Caco-2 (cell line): ENCODE measurements around the gene ZNHIT6. TPM values are rescaled to one million over a fixed set of nuclear protein-coding genes. Genes with fewer than 3 reads are reported as not detected.

Experiments used
- BruUV-seq: library from RNA; stranded (reverse); fragments of 400-500 nt; replicated peaks from 2 replicates; lab custom pipeline; 2021; lab: Mats Ljungman, UMichigan
- CTCF ChIA-PET: fragments of 300-600 bp; sonication (Branson Sonifier 250); formaldehyde crosslinking; loops from one replicate; lab custom pipeline; 2022; ENCODE audit warnings: antibody characterized with exemption; lab: Charles Lee
- POLR2A ChIA-PET: fragments of 300-600 bp; sonication (Branson Sonifier 250); formaldehyde crosslinking; loops from one replicate; lab custom pipeline; 2022; ENCODE audit warnings: antibody characterized with exemption; lab: Charles Lee
- DNase-seq, 2 experiments: peaks; one replicate each; pipeline versions ENCODE4 v3.0.0 to v3.0.0-alpha.2; 2020 to 2022
- H3K27me3 ChIP-seq: replicated peaks from 2 replicates; pipeline ENCODE4 v1.6.0; 2011; ENCODE audit warnings: low read length; ENCODE audit not compliant: control insufficient read depth, insufficient read depth
- H3K36me3 ChIP-seq: 2 replicates; pipeline ENCODE4 v1.5.1; 2011; ENCODE audit warnings: low read length; ENCODE audit not compliant: control insufficient read depth, insufficient read depth
- H3K4me1 ChIP-seq: fragments of 250-450 bp; sonication (Bioruptor Pico); 2 replicates; pipeline ENCODE4 v1.5.1; 2020; ENCODE audit warnings: mild to moderate bottlenecking
- H3K4me3 ChIP-seq: 2 replicates; pipeline ENCODE4 v1.5.1; 2011; ENCODE audit warnings: low read depth, mild to moderate bottlenecking, control low read depth, low read length
- H3K9me3 ChIP-seq: fragments of 250-450 bp; sonication (Bioruptor Pico); 2 replicates; pipeline ENCODE4 v1.5.1; 2020; ENCODE audit warnings: mild to moderate bottlenecking, moderate library complexity
- H3K27ac Mint-ChIP-seq: one replicate; pipeline ENCODE4 v1.8.0; 2022; ENCODE audit warnings: mixed read lengths; ENCODE audit not compliant: unreplicated experiment
- H3K27me3 Mint-ChIP-seq: one replicate; pipeline ENCODE4 v1.8.0; 2022; ENCODE audit warnings: mixed read lengths; ENCODE audit not compliant: insufficient read depth, unreplicated experiment
- H3K36me3 Mint-ChIP-seq: one replicate; pipeline ENCODE4 v1.8.0; 2022; ENCODE audit warnings: mild to moderate bottlenecking, mixed read lengths; ENCODE audit not compliant: insufficient read depth, unreplicated experiment
- H3K4me1 Mint-ChIP-seq: one replicate; pipeline ENCODE4 v1.8.0; 2022; ENCODE audit warnings: low read depth, mixed read lengths; ENCODE audit not compliant: unreplicated experiment
- H3K4me3 Mint-ChIP-seq: one replicate; pipeline ENCODE4 v1.8.0; 2022; ENCODE audit warnings: mild to moderate bottlenecking, moderate library complexity, mixed read lengths; ENCODE audit not compliant: unreplicated experiment
- H3K9me3 Mint-ChIP-seq: one replicate; pipeline ENCODE4 v1.8.0; 2022; ENCODE audit warnings: mixed read lengths; ENCODE audit not compliant: unreplicated experiment
- intact Hi-C: fragments of 100-400 bp; cut with micrococcal nuclease; formaldehyde crosslinking; loops from one replicate; pipeline ENCODE4 v1.10.0; 2022; ENCODE audit not compliant: unreplicated experiment
- total RNA-seq: library from RNA; stranded (reverse); gene quantifications from 2 replicates; pipeline ENCODE4 v1.2.3, GENCODE V29; 2022
- TF ChIP-seq, protein P1 (sequence below), 2 experiments: fragments of 200-600 bp in 1 of 2; IDR thresholded peaks; 1 replicate in 1 of 2; 2 replicates in 1 of 2; pipeline versions ENCODE4 v1.5.1 to v1.8.0; 2011 to 2022; ENCODE audit warnings: antibody characterized with exemption in 1 of 2, control low read depth in 1 of 2, inconsistent platforms in 1 of 2, low read depth in 1 of 2, low read length in 1 of 2, mild to moderate bottlenecking in 1 of 2, moderate library complexity in 1 of 2; ENCODE audit not compliant: insufficient read depth in 1 of 2, severe bottlenecking in 1 of 2, unreplicated experiment in 1 of 2

Gene ZNHIT6
- total RNA-seq, 1 experiment from 2014 or later = 16.1 TPM

GRCh38 chr1:85677656-85678055 lies 30.6 kb downstream of the ZNHIT6 start:
- CTCF ChIA-PET = no interaction called here
- H3K9me3 ChIP-seq = no peaks in the 10 kb centered on the region
- no TSS peak for BruUV-seq
- intact Hi-C loops = no loop called here
- H3K27me3 ChIP-seq = no peaks in the 10 kb centered on the region
- H3K27ac Mint-ChIP-seq = no peak overlapping the region
- H3K36me3 ChIP-seq = no peaks in the 10 kb centered on the region
- no peaks in the 10 kb centered on the region for H3K36me3 Mint-ChIP-seq
- H3K4me1 ChIP-seq = no peaks in the 10 kb centered on the region
- DNase-seq = no peak
- no peaks in the 10 kb centered on the region for H3K4me1 Mint-ChIP-seq
- H3K9me3 Mint-ChIP-seq = no peaks in the 10 kb centered on the region
- H3K4me3 Mint-ChIP-seq = no peak overlapping the region
- no peak overlapping the region for H3K4me3 ChIP-seq
- TF ChIP-seq, protein P1, sequence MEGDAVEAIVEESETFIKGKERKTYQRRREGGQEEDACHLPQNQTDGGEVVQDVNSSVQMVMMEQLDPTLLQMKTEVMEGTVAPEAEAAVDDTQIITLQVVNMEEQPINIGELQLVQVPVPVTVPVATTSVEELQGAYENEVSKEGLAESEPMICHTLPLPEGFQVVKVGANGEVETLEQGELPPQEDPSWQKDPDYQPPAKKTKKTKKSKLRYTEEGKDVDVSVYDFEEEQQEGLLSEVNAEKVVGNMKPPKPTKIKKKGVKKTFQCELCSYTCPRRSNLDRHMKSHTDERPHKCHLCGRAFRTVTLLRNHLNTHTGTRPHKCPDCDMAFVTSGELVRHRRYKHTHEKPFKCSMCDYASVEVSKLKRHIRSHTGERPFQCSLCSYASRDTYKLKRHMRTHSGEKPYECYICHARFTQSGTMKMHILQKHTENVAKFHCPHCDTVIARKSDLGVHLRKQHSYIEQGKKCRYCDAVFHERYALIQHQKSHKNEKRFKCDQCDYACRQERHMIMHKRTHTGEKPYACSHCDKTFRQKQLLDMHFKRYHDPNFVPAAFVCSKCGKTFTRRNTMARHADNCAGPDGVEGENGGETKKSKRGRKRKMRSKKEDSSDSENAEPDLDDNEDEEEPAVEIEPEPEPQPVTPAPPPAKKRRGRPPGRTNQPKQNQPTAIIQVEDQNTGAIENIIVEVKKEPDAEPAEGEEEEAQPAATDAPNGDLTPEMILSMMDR (IDR thresholded peaks at IDR 0.05; ENCODE audit: insufficient read depth in 1 of 2, low read depth in 1 of 2, low read length in 1 of 2, severe bottlenecking in 1 of 2, unreplicated experiment in 1 of 2) = no peak
- POLR2A ChIA-PET = no interaction called here
- no peaks in the 10 kb centered on the region for H3K27me3 Mint-ChIP-seq

DNA sequence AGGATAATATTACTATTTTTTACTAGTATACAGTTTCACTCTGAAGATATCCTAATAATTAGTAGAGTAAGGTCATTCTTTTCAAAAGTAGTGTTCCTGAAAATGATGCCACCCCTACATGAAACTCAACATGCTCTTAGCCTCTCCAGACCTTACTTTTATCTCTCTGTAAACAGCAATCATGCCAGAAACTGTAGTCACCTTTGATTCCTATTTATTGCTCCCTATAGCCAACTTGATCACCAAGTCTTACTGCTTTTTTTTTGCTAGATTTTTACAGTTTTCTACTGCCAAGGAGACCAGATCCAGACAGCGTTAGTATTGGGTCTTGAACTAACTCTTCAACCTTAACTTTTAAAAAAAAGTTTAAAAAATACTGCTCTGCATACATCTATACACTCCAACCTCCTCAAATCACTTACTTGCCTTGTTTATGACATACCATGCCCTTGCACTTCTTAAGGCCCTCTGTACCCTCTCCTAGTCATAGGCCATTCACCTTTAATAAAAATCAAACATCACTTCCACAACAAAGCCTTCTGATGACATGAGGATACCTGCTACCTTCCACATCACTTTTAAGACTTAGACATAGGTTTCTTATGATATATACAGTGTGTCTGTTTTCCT lies 36.1 kb downstream of the ZNHIT6 start:
- Mint-ChIP-seq H3K27me3 (no peaks in the 10 kb centered on the region), H3K4me3 (no peak overlapping the region), H3K9me3 (no peaks in the 10 kb centered on the region), H3K27ac (peak overlapping the region; percentile 34), H3K4me1 (peaks cover 7% of the 10 kb centered on the region), H3K36me3 (peaks cover 8% of the 10 kb centered on the region)
- POLR2A ChIA-PET = no interaction called here
- no peak for DNase-seq
- Histone ChIP-seq H3K36me3 (no peaks in the 10 kb centered on the region), H3K27me3 (no peaks in the 10 kb centered on the region), H3K4me3 (no peak overlapping the region), H3K4me1 (no peaks in the 10 kb centered on the region), H3K9me3 (no peaks in the 10 kb centered on the region)
- TF ChIP-seq, protein P1 (IDR thresholded peaks at IDR 0.05; ENCODE audit: insufficient read depth in 1 of 2, low read depth in 1 of 2, low read length in 1 of 2, severe bottlenecking in 1 of 2, unreplicated experiment in 1 of 2) = no peak
- CTCF ChIA-PET = no interaction called here
- no TSS peak for BruUV-seq
- intact Hi-C loops = no loop called here

GRCh38 chr1:85665932-85666331 lies 42.3 kb downstream of the ZNHIT6 start:
- Histone ChIP-seq H3K36me3 (no peaks in the 10 kb centered on the region), H3K4me3 (no peak overlapping the region), H3K27me3 (no peaks in the 10 kb centered on the region), H3K9me3 (no peaks in the 10 kb centered on the region), H3K4me1 (no peaks in the 10 kb centered on the region)
- intact Hi-C loops = no loop called here
- ChIA-PET POLR2A (no interaction called here), CTCF (no interaction called here)
- H3K9me3 Mint-ChIP-seq = no peaks in the 10 kb centered on the region
- no peaks in the 10 kb centered on the region for H3K27me3 Mint-ChIP-seq
- H3K36me3 Mint-ChIP-seq = peaks cover 8% of the 10 kb centered on the region
- DNase-seq = no peak
- no peak overlapping the region for H3K27ac Mint-ChIP-seq
- H3K4me1 Mint-ChIP-seq = no peaks in the 10 kb centered on the region
- BruUV-seq = no TSS peak
- TF ChIP-seq, protein P1 (IDR thresholded peaks at IDR 0.05; ENCODE audit: insufficient read depth in 1 of 2, low read depth in 1 of 2, low read length in 1 of 2, severe bottlenecking in 1 of 2, unreplicated experiment in 1 of 2) = no peak
- no peak overlapping the region for H3K4me3 Mint-ChIP-seq
